LoVo (cell line): Measurements from ENCODE around the gene GDF2.

ENCODE experiments used
- DNase-seq: peaks from one replicate; pipeline ENCODE4 v3.0.0-alpha.2; 2016; ENCODE audit warnings: low spot score

GDF2 gene

GRCh38 chr10:47354165-47354564, 31.9 kb downstream of the GDF2 start:
- no peak for DNase-seq

DNA sequence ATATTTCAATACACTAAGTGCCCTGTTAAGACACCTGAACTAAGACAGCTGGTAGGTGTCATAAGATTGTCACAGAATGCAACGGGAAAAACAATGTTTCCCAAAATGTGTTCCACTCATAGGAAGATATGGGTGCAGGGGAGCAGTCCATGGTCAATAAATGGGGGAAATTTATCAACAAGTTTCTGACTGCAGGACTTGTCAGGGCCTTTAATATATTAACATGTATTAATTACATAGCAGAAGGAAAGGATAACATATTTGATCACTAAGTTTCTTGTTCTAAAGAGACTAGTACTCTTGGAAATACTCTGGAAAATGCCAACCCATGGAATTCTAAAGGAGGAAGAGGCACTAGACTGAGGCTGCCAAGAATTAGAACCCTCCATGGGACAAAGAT, 32.6 kb downstream of the GDF2 start:
- no peak for DNase-seq

DNA sequence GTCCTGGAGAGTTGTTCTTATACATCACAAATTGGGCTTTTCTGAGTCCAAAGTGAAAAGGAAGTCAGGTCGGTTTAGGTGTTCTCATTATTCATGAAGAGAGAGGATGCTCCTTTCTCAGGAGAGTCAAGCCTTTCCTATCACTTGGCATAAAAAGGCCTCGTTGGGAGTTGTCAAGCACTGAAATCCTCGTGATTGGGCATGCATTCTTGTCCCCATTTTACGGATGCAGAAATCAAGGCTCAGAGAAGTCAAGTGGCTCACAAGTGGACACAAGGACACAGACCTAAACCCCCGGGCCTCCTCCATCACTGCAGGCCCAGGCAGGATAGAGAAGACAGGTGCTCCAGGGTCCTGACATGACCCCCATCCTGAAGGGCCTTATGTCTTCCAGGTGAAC, 34.5 kb downstream of the GDF2 start:
- DNase-seq = no peak

DNA sequence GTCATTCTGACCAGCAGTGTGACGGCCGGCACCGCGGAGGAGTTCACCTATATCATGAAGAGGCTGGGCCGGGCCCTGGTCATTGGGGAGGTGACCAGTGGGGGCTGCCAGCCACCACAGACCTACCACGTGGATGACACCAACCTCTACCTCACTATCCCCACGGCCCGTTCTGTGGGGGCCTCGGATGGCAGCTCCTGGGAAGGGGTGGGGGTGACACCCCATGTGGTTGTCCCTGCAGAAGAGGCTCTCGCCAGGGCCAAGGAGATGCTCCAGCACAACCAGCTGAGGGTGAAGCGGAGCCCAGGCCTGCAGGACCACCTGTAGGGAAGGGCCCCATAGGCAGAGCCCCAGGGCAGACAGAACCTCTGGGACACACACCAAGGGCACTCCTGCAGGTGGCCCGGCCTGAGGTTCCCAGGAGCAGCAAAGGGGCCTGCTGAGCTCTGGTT, 34.9 kb downstream of the GDF2 start:
- no peak for DNase-seq

GRCh38 chr10:47357911-47358310, 35.7 kb downstream of the GDF2 start:
- DNase-seq = no peak

GRCh38 chr10:47358457-47358856, 36.2 kb downstream of the GDF2 start:
- DNase-seq = no peak

GRCh38 chr10:47359101-47359500, 36.8 kb downstream of the GDF2 start:
- no peak for DNase-seq

- no peak for DNase-seq
Observed at GRCh38 chr10:47359626-47360418, 37.6 kb downstream of the GDF2 start.

- no peak for DNase-seq
Observed at GRCh38 chr10:47360419-47361040, 38.3 kb downstream of the GDF2 start.

- no peak for DNase-seq
Observed at GRCh38 chr10:47361293-47361692, 39.0 kb downstream of the GDF2 start.

DNA sequence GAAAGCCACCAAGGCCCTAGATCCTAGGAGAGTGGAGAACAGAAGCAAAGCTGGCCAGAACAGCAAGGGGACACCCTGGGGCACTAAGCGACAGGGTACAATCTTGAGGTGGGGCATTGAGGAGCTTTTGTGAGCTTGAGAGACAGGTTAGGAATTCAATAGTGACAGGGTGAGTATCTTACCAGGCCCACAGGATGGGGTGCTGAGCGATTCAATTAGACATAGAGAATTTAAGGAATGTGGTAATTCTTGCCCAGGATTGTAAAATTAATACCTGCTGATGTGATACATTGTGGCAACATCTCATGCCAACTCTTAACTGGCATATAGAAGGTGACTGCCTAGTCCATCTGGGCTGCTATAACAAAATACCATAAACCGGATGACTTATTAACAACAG, 39.9 kb downstream of the GDF2 start:
- peak; percentile 2 for DNase-seq

- DNase-seq = no peak
Observed at GRCh38 chr10:47363781-47364180, 41.5 kb downstream of the GDF2 start.

DNA sequence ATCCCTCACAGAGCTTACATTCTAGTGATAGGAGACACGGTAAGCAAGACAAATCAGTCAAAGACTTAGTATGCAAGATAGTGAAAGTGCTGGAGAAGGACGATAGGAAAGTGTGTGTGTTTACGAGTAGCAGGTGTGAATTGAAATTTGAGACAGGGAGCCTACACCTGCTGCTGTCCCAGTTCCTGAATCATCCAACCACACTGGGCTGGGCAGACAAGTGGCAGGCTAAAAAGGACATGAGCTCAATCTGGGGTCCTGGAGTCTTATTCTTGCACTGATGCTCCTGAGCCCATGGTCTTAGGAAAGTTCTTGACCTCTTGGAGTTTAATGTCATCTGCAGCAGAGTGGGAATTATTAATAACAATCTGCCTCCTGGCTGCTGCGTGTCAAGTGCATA, 42.1 kb downstream of the GDF2 start:
- DNase-seq = peak; percentile 4

GRCh38 chr10:47364911-47365310, 42.7 kb downstream of the GDF2 start:
- DNase-seq = no peak

GRCh38 chr10:47365431-47366180, 43.4 kb downstream of the GDF2 start:
- DNase-seq = no peak

- DNase-seq = no peak
Observed at GRCh38 chr10:47366181-47366631, 44.0 kb downstream of the GDF2 start.

- no peak for DNase-seq
Observed at GRCh38 chr10:47366731-47367460, 44.6 kb downstream of the GDF2 start.

GRCh38 chr10:47367646-47368045, 45.4 kb downstream of the GDF2 start:
- DNase-seq = no peak

- no peak for DNase-seq
Observed at GRCh38 chr10:47368431-47369180, 46.4 kb downstream of the GDF2 start.

- DNase-seq = no peak
Observed at GRCh38 chr10:47369251-47369894, 47.1 kb downstream of the GDF2 start.
